Stimulated activated CD4-positive, alpha-beta T cell treated with anti-CD3 and anti-CD28 coated beads, Interleukin-4, amount 100 ng/mL, for 1 hour (primary cell): ENCODE data around the gene YEATS4.

Source experiments
- DNase-seq: peaks from one replicate; pipeline ENCODE4 v3.0.0-alpha.2; 2020

The YEATS4 gene

DNA sequence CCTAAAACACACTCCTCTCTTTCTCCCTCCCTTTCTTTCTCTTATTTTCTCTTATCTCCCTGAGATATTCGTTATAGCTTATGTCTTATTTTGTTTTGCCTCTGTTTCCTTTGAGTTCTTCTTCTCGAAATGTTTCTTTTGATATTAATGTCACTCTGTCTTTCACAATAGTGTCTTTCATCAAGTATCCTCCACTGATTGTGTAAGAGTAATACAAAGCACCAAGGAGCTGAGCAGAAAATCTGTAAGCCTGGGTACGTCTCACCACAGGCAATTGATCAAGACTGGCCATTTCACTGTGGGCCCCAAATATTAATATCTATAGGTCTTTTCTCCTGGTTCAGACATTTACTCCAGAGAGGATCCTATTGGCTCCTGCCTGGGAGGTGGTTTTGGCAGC is 16.2 kb upstream of the YEATS4 start:
- DNase-seq, result no peak

DNA sequence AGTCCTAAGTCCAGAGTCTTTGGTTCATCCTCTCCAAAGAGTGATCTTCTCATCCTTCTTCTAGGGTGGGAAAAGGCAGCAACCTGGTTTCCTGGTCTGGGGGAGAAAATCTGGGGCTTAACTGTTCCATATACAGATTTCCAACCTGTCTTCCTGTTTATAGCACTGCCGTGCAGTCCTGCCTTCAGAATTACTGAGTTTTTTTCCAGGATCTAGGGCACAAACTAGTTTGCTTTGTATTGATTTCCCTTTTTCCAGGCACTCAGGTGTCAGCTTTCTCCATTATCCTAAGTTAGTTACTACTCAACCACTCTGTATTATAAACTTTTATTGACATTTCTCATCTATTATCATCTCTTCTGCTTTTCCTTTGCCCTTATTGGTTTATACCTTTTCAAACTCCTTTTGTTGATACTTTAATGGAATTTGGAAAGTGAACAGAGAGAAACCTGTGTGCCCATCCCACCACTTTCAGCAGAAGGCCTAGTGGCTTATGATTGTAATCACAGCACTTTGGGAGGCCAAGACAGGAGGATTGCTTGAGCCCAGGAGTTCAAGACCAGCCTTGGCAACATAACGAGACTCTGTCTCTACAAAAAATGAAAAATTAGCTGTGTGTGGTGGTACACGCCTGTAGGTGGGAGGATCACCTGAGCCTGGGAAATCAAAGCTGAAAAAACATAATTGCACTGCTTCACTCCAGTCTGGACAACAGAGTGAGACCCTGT is 15.5 kb upstream of the YEATS4 start:
- no peak for DNase-seq

DNA sequence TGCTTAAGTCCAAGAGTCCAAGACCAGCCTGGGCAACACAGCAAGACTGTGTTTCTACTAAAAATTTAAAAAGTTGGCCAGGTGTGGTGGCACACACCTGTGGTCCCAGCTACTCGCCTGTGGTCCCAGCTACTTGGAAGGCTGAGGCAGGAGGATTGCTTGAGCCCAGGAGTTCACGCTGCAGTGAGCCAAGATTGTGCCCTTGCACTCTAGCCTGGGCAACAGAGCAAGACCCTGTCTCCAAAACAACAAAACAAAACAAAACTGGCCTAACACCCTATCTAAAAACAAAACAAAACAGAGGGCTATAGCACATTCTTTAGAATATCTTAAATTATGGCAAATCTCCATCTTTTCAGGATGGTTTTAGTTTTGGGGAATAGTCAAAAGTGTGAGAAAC is 14.5 kb upstream of the YEATS4 start:
- no peak for DNase-seq

DNA sequence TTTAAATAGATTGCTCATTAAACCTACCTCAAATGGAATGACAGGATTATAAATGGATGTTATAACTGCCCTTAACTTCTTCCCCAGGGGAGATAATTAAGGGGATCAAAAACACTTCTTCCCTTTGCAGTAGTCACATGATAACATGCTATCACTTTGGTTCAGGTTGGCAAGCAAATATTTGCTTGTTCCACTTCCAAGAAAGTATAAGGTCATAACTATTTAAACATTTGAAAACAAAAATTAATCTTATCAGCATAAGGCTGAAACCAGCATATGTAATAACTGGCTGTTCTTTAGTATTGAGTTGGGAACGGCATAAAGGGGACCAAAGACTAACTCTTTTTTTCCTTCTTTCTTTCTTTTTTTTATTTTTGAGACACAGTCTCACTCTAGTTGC is 13.8 kb upstream of the YEATS4 start:
- DNase-seq, result no peak

DNA sequence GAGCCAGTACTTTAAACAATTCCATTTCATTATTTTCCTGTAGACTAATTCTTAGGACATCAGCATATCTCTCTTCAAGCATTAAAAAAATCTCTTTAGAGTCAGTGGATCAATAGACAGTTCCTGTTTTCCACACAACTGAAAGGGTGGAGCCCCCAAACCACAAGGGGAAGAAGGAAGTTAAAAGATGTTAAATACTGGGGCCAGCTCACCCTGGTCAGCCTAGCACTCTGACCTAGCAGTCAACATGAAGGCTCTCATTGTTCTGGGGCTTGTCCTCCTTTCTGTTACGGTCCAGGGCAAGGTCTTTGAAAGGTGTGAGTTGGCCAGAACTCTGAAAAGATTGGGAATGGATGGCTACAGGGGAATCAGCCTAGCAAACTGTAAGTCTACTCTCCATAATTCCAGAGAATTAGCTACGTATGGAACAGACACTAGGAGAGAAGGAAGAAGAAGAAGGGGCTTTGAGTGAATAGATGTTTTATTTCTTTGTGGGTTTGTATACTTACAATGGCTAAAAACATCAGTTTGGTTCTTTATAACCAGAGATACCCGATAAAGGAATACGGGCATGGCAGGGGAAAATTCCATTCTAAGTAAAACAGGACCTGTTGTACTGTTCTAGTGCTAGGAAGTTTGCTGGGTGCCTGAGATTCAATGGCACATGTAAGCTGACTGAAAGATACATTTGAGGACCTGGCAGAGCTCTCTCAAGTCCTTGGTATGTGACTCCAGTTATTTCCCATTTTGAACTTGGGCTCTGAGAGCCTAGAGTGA is 11.2 kb upstream of the YEATS4 start, which contains the start of gene LYZ:
TSS of gene LYZ (plus strand) at position 220 of the 777 bp plus-strand sequence. CDS start at position 248, 28 bp downstream.
- no peak for DNase-seq

DNA sequence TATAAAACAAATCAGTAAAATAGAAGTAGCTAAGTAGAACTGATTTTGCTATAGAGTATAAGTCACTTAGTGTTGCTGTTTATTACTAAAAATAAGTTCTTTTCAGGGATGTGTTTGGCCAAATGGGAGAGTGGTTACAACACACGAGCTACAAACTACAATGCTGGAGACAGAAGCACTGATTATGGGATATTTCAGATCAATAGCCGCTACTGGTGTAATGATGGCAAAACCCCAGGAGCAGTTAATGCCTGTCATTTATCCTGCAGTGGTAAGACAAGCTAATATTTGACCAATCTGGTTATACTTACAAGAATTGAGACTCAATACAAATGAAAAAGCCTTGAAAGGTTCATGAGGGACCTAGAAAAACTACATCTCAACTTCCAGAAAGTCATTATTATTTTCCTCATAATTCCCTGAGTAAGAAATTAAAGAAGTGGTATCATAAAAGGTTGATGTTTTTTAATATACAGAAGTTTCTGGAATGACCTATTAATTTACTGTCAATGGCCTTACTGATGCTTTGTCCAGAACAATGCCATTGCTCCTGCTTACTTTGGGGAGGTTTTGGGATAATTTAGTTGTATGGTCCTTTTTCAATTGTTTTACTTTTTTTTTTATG is 9.4 kb upstream of the YEATS4 start:
- DNase-seq, result no peak

DNA sequence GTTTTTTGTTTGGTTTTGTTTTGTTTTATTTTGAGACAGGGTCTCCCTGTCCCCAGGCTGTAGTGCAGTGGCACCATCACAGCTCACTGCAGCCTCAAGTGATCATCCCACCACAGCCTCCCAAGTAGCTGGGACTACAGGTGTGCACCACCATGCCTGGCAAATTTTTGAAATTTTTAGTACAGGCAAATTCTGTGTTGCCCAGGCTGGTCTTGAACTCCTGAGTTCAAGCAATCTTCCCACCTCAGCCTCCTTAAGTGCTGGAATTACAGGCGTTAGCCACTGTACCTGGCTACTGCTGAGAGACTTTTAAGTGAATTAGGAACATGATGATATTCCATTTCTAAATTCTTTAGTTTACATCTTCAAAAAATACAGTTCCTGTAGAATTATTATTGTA is 8.8 kb upstream of the YEATS4 start:
- no peak for DNase-seq

DNA sequence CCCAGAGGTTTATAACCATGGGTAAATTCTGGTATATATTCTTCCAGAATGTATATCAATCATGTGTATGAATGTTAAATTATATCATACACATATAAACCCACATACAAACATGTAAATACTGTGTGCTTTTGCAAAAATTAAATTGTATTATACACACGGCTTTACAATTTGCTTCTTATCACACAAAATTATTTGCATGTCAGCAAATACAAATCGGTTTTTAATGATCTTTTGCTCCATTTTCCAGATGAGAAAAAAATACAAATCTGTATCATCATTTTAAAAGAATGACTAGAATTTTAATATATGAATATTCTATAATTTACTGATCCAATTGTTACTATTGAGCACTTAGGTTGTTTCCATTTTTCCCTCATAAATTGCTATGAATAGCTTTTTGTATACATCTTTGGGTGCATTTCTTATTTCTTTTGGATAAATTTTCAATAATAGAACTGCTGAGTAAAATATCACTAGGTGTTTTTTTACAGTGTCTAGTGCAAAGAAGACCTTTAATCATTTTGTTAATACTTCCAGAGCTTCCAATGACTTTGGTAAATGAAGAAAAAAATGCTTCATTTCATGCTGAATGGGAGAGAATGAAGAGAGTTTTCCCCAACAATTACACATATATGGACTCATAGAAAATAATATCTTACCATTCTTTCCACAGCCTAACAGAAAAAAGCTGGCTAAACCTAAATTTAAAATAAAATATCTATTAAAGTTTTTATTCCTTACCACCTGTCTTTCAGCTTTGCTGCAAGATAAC is 7.9 kb upstream of the YEATS4 start:
- DNase-seq, result no peak

DNA sequence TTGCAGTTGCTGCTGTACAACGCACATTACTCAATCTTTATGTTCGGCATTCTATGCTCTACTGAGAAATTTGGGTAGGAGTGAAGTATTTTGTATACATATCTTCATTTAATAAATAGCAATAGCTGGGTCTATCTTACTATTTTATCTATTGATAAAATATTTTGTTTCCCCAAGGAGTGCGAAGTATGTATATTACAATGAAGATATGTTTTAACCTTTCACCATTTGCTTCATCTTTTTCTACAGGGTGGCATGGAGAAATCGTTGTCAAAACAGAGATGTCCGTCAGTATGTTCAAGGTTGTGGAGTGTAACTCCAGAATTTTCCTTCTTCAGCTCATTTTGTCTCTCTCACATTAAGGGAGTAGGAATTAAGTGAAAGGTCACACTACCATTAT is 6.6 kb upstream of the YEATS4 start:
- no peak for DNase-seq

DNA sequence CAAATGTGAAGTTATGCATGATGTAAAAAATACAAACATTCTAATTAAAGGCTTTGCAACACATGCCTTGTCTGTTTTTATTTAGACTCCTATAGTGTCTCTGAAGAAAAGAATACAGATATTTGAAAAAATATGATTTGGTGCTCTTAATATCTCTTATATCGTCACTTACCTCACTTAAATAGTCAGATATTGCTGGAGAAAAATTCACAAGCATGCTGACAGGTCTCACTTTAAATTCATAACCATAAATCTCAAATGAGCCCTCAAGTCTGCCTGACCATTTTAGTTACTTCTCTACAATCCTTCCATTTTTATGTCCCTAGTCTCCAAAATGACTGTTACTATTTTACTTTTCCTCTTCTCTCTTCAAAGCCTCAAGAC is 5.4 kb upstream of the YEATS4 start:
- DNase-seq, result no peak

DNA sequence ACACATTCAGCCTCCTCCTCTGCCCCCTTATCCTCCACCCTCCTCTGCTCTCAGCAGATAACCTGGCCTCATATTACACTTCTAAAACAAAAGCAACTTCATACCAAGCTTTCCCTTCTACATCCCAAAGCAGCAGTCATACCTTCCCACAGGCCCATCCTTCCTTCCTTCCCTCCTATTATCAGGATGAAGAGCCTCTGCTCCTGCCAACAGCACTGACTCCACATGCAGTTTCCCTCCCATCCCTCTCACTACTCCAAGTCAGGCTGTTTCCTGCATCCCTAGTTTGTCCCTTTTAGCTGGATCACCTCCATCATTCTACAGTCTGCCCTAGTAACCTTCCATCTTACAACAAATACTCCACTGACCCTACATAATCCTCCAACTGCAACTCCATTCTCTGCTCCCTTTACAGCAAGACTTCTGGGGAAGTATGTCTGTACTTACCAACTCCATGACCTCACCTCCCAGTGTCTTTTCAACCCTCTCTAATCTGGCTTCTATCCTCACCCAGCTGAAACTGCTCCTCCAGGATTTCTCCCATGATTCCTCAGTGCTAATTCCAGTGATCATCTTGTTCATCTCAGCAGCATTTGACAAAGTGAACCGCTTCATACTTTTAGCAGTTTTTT is 4.9 kb upstream of the YEATS4 start:
- DNase-seq, result no peak

DNA sequence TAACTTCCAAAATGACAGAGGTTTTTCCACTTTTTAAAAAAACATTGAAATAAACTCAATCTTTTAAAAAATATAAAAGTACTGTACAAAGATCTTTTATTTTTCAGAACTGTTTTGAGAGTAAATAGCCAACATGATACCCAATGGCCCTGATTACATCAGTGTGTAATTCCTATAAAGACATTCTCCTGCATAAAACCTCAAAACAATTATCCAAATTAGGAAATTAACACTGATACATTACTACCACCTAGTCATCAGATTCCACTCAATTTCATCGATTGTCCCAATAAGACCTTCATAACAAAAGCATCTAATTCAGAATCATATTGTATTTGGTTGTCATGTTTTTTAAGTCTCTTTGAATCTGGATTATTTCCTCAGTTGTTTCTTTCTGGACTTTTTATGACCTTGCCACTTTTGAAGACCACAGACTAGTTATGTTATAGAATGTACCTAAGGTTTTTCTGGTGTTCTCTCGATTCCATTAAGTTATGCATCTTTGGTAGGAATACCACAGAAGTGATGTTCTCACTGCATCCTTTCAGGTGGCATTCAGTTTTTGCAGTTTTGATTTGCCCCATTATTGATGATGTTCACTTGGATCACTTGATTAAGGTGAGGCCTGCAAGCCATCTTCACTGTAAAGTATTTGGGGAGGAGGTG is 4.0 kb upstream of the YEATS4 start:
- DNase-seq, result no peak

DNA sequence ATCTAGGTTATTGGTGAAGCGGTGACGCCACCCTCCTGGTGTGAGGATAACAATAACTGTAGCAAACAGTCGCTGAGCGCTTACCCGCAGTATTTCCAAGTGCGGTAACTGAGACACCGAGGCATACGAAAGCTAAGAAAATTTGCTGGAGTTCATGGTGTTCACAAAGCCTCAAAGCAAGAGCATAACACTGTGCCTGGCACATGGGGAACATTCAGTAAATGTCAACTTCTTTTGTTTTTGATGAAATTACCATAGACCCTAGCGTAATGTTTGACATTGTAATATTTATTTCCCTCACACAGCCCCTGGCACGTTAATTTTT is 767 bp downstream of the YEATS4 start:
- no peak for DNase-seq

DNA sequence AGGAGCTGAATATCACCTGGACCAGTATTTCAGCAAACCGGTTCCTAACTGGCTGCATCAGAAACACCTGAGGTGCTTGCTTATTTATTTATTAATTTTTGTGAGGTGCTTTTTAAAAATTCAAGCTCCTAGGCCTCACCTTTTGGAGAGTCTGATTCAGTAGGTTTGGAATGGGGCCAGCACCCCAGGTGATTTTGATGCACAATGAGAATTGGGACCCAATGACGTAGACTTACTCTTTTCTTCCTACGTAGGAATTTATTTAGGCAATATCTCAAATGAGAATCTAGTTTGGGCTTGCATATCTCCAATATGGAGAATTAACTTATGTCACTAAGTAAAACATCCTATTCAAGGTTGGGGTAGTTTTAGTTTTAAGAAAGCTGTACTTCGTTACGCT is 7.3 kb downstream of the YEATS4 start:
- no peak for DNase-seq

DNA sequence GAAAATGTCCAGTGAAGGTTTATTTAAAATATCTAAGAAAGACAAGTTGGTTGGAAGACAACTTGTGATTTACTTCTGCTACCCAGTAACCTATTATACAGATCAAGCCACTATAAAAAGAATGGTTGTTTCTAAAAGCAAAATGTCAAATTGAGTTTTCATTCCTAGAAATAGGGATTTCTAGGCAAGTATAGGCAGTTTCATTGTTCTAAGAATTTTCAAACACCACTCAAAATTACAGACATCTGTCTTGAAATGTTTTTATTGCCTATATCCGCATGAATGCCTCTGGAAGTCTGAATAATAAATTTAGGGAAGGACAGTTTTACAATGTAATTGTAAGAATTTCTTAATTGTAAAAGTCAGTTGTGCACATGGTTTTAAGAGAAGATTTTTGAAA is 8.6 kb downstream of the YEATS4 start:
- no peak for DNase-seq

DNA sequence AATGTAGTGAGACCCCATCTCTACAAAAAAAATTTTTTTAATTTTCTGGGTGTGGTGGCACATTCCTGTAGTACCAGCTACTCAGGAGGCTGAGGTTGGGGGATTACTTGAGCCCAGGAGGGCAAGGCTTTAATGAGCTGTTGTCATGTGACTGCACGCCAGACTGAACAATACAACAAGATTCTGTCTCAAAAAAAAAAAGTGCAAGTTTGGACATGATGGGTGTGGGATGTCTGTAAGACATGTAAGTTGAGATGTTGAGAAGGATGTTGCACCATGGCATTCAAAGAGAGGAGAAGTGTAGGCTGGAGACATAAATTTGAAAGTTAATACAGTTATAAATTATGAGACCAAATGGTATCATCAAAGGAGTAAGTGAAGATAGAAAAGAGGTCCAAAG is 23.5 kb downstream of the YEATS4 start:
- no peak for DNase-seq

DNA sequence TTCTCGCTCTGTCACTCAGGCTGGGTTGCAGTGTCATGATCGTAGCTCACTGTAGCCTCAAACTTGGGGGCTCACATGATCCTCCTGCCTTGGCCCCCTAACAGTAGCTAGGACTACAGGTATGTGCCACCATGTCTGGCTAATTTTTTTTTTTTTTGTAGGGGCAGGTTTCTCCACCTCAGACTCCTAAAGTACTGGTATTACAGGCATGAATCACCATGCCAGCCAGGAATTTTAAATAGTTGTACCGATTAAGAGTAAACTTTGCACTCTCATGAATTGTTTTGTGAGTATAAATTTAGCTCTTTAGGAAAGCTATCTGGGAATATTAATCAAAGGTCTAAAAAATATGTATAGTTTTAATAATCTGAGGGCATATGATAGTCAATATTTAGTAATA is 25.5 kb downstream of the YEATS4 start:
- no peak for DNase-seq

DNA sequence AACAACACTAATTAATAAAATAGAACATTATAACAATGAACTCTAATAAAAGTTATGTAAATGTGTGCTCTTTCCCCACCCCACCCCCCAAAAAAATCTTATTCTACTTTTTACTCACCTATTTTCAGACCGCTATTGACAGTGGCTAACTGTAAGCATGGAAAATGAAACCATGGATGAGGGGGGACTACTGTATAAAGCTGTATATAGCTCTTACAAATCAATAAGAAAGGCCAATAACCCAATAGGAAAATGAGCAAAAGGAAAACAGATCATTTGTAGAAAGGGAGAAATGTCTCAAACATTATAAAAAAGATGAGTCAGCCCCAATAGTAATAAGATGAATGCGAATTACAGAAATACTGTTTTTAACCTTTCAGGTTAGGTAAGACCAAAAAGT is 27.4 kb downstream of the YEATS4 start:
- no peak for DNase-seq

DNA sequence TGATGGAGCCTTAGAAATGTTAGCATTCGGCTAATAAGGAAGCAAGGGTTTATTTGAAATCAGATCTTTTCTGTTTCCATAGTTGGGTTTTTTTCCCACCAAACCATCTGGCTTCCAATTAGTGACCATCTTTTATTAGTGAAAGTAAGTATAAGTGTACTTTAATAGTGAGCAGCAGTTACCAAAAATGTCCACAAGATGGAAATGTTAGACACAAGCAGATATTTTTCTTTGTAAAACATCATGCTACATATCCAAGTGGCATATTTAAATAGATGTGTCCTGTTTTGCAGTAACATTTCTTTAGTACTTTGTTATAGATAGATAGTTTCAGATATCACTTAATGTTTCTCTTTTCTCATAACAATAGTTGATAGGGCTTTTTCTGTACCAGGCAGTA is 28.8 kb downstream of the YEATS4 start:
- no peak for DNase-seq

DNA sequence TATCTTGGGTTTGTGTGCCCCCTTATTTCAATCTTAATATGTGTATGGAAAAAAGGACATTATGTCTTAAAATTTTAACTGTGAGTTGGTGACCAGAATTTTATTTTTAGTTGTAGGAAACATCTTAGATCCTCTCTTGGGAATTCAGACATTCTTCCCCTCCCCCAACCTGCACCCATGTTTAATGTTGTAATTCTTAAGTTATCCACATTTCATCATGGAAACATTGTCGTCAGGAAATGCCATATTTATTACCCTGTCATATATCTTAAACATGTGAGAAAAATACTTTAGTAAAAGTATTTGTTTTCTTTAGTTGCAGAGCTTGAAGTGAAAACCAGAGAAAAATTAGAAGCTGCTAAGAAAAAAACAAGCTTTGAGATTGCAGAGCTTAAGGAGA is 30.3 kb downstream of the YEATS4 start:
- DNase-seq, result no peak

DNA sequence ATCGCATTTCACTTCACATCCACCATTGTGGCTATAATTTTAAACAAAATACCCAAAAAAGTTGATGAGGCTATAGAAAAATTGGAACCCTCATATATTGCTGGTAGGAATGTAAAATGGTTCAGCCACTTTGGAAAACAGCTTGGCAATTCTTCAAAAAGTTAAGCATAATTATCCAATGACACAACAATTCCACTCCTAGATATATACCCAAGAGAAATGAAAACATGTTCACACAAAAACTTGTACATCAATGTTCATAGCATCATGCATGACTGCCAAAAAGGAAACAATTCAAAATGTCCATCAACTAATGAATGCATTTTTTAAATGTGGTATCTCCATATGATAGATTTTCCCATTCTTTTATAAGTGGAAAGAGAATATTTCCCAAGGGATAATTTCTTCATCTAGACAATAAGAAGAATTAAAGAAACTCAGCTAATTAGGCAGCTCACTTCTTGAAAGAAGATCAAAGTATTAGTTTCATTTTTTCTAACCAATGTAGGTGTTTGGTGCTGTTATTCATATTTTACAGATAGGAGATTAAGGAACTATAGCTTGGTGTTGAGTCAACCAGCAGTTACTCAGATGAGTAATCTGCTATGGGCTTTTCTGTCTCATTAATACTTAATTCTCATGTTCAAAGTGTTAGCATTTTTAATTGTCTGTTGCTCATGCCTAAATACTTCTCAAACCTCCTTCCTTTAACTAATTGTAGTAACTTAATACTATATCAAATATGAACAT is 32.8 kb downstream of the YEATS4 start:
- no peak for DNase-seq

DNA sequence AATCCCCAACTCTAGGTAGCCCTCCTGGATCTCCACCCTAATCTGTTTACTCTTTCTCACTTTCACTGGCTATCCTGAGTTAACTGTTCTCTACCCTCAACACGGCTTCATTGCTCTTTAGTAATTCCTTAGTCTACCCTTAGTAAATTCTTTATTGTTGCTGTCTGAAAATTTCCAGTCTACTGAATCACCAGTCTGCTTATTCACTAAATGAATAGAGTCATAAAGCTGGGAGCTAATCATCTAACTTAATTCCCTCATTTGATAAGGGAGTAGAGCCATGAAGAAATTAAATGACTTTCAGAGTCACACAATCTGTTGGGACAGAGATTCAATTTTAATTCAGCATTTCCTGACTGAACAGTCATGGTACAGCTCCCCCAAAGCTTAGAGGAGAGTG is 36.5 kb downstream of the YEATS4 start:
- no peak for DNase-seq
